ENCODE results near the gene RAB11FIP4.

Gene RAB11FIP4

GRCh38 chr17:31452561-31453110, 61.2 kb downstream of the RAB11FIP4 start:
- Histone ChIP-seq H3K79me2 (ENCODE audit: insufficient read depth, low read length) (no peaks in the 10 kb centered on the region), H3K36me3 (ENCODE audit: insufficient read depth, low read length) (no peaks in the 10 kb centered on the region), H3K9me3 (ENCODE audit: insufficient read depth, low read length, severe bottlenecking) (no peaks in the 10 kb centered on the region), H3K4me3 (ENCODE audit: low read depth in 1 of 2, low read length in 2 of 2) (no peak overlapping the region), H3K27me3 (ENCODE audit: insufficient read depth, low read length, poor library complexity) (peaks cover 3% of the 10 kb centered on the region), H3K4me2 (ENCODE audit: insufficient read depth, low read length) (no peak overlapping the region), H2AFZ (ENCODE audit: low read depth, low read length) (no peak overlapping the region), H3K9ac (ENCODE audit: low read depth, low read length) (no peak overlapping the region), H3K27ac (ENCODE audit: low read length) (no peak overlapping the region), H4K20me1 (ENCODE audit: insufficient read depth, low read length) (no peaks in the 10 kb centered on the region), H3K4me1 (ENCODE audit: insufficient read depth, low read length) (no peaks in the 10 kb centered on the region)
- DNase-seq (no peak), ATAC-seq (ENCODE audit: insufficient read depth, low read depth) (no peak)
- no peak for TF ChIP-seq EZH2 (IDR thresholded peaks at IDR 0.05; ENCODE audit: borderline replicate concordance, low read depth, low read length, severe bottlenecking)
- no peak for TF ChIP-seq CTCF (IDR thresholded peaks at IDR 0.05; ENCODE audit: borderline replicate concordance, extremely low read depth, low read length, poor library complexity, severe bottlenecking)

- no peak overlapping the region for H2AFZ ChIP-seq (ENCODE audit: low read depth, low read length)
- no peak overlapping the region for H3K9ac ChIP-seq (ENCODE audit: low read depth, low read length)
- no peaks in the 10 kb centered on the region for H4K20me1 ChIP-seq (ENCODE audit: insufficient read depth, low read length)
- H3K27ac ChIP-seq (ENCODE audit: low read length) = no peak overlapping the region
- H3K36me3 ChIP-seq (ENCODE audit: insufficient read depth, low read length) = no peaks in the 10 kb centered on the region
- H3K79me2 ChIP-seq (ENCODE audit: insufficient read depth, low read length) = no peaks in the 10 kb centered on the region
- TF ChIP-seq EZH2 (IDR thresholded peaks at IDR 0.05; ENCODE audit: borderline replicate concordance, low read depth, low read length, severe bottlenecking) = no peak
- TF ChIP-seq CTCF (IDR thresholded peaks at IDR 0.05; ENCODE audit: borderline replicate concordance, extremely low read depth, low read length, poor library complexity, severe bottlenecking) = no peak
- H3K9me3 ChIP-seq (ENCODE audit: insufficient read depth, low read length, severe bottlenecking) = no peaks in the 10 kb centered on the region
- no peaks in the 10 kb centered on the region for H3K4me1 ChIP-seq (ENCODE audit: insufficient read depth, low read length)
- DNase-seq (no peak), ATAC-seq (ENCODE audit: insufficient read depth, low read depth) (no peak)
- H3K27me3 ChIP-seq (ENCODE audit: insufficient read depth, low read length, poor library complexity) = peaks cover 3% of the 10 kb centered on the region
- no peak overlapping the region for H3K4me2 ChIP-seq (ENCODE audit: insufficient read depth, low read length)
- no peak overlapping the region for H3K4me3 ChIP-seq (ENCODE audit: low read depth in 1 of 2, low read length in 2 of 2)
These were observed 62.4 kb downstream of the RAB11FIP4 start for GRCh38 chr17:31453896-31454295.

- no peaks in the 10 kb centered on the region for H4K20me1 ChIP-seq (ENCODE audit: insufficient read depth, low read length)
- no peak overlapping the region for H3K27ac ChIP-seq (ENCODE audit: low read length)
- H3K9ac ChIP-seq (ENCODE audit: low read depth, low read length) = no peak overlapping the region
- ATAC-seq (ENCODE audit: insufficient read depth, low read depth) (no peak), DNase-seq (no peak)
- TF ChIP-seq CTCF (IDR thresholded peaks at IDR 0.05; ENCODE audit: borderline replicate concordance, extremely low read depth, low read length, poor library complexity, severe bottlenecking) = no peak
- TF ChIP-seq EZH2 (IDR thresholded peaks at IDR 0.05; ENCODE audit: borderline replicate concordance, low read depth, low read length, severe bottlenecking) = no peak
- H3K4me2 ChIP-seq (ENCODE audit: insufficient read depth, low read length) = no peak overlapping the region
- H3K36me3 ChIP-seq (ENCODE audit: insufficient read depth, low read length) = no peaks in the 10 kb centered on the region
- H3K27me3 ChIP-seq (ENCODE audit: insufficient read depth, low read length, poor library complexity) = peaks cover 3% of the 10 kb centered on the region
- no peaks in the 10 kb centered on the region for H3K9me3 ChIP-seq (ENCODE audit: insufficient read depth, low read length, severe bottlenecking)
- H3K79me2 ChIP-seq (ENCODE audit: insufficient read depth, low read length) = no peaks in the 10 kb centered on the region
- no peak overlapping the region for H2AFZ ChIP-seq (ENCODE audit: low read depth, low read length)
- H3K4me1 ChIP-seq (ENCODE audit: insufficient read depth, low read length) = no peaks in the 10 kb centered on the region
- no peak overlapping the region for H3K4me3 ChIP-seq (ENCODE audit: low read depth in 1 of 2, low read length in 2 of 2)
These were observed 65.3 kb downstream of the RAB11FIP4 start for GRCh38 chr17:31456814-31457213.
